ENCODE results near the gene MCTP1.

MCTP1 gene

GRCh38 chr5:95274011-95274410, 10.9 kb downstream of the MCTP1 start:
- H3K36me3 Mint-ChIP-seq (ENCODE audit: low read depth), result no peaks in the 10 kb centered on the region
- no peaks in the 10 kb centered on the region for H3K4me1 Mint-ChIP-seq (ENCODE audit: low read depth)
- no peak overlapping the region for H3K4me3 Mint-ChIP-seq
- no peak for DNase-seq (ENCODE audit: low spot score)
- no peak overlapping the region for H3K27ac Mint-ChIP-seq
- no peaks in the 10 kb centered on the region for H3K9me3 Mint-ChIP-seq
- peaks cover 9% of the 10 kb centered on the region for H3K27me3 Mint-ChIP-seq (ENCODE audit: low read depth)

- DNase-seq (ENCODE audit: low spot score), result no peak
- no peaks in the 10 kb centered on the region for H3K4me1 Mint-ChIP-seq (ENCODE audit: low read depth)
- peaks cover 12% of the 10 kb centered on the region for H3K27me3 Mint-ChIP-seq (ENCODE audit: low read depth)
- H3K9me3 Mint-ChIP-seq, result no peaks in the 10 kb centered on the region
- H3K4me3 Mint-ChIP-seq, result no peak overlapping the region
- H3K36me3 Mint-ChIP-seq (ENCODE audit: low read depth), result no peaks in the 10 kb centered on the region
- H3K27ac Mint-ChIP-seq, result no peak overlapping the region
These were observed 12.5 kb downstream of the MCTP1 start for GRCh38 chr5:95272316-95272929.

GRCh38 chr5:95262933-95263660, 21.8 kb downstream of the MCTP1 start:
- Mint-ChIP-seq H3K4me3 (no peak overlapping the region), H3K27ac (no peak overlapping the region), H3K9me3 (no peaks in the 10 kb centered on the region), H3K27me3 (ENCODE audit: low read depth) (peaks cover 3% of the 10 kb centered on the region), H3K4me1 (ENCODE audit: low read depth) (no peaks in the 10 kb centered on the region), H3K36me3 (ENCODE audit: low read depth) (no peaks in the 10 kb centered on the region)
- no peak for DNase-seq (ENCODE audit: low spot score)

GRCh38 chr5:95261437-95262175, 23.3 kb downstream of the MCTP1 start:
- no peaks in the 10 kb centered on the region for H3K4me1 Mint-ChIP-seq (ENCODE audit: low read depth)
- no peaks in the 10 kb centered on the region for H3K27me3 Mint-ChIP-seq (ENCODE audit: low read depth)
- H3K36me3 Mint-ChIP-seq (ENCODE audit: low read depth), result no peaks in the 10 kb centered on the region
- no peak overlapping the region for H3K27ac Mint-ChIP-seq
- no peaks in the 10 kb centered on the region for H3K9me3 Mint-ChIP-seq
- DNase-seq (ENCODE audit: low spot score), result no peak
- H3K4me3 Mint-ChIP-seq, result no peak overlapping the region

GRCh38 chr5:95256991-95257390, 27.9 kb downstream of the MCTP1 start:
- DNase-seq (ENCODE audit: low spot score), result no peak
- Mint-ChIP-seq H3K4me1 (ENCODE audit: low read depth) (no peaks in the 10 kb centered on the region), H3K4me3 (no peak overlapping the region), H3K9me3 (no peaks in the 10 kb centered on the region), H3K27me3 (ENCODE audit: low read depth) (peaks cover 3% of the 10 kb centered on the region), H3K27ac (no peak overlapping the region), H3K36me3 (ENCODE audit: low read depth) (no peaks in the 10 kb centered on the region)

- no peaks in the 10 kb centered on the region for H3K36me3 Mint-ChIP-seq (ENCODE audit: low read depth)
- H3K4me3 Mint-ChIP-seq, result no peak overlapping the region
- DNase-seq (ENCODE audit: low spot score), result no peak
- no peak overlapping the region for H3K27ac Mint-ChIP-seq
- no peaks in the 10 kb centered on the region for H3K9me3 Mint-ChIP-seq
- H3K4me1 Mint-ChIP-seq (ENCODE audit: low read depth), result no peaks in the 10 kb centered on the region
- peaks cover 3% of the 10 kb centered on the region for H3K27me3 Mint-ChIP-seq (ENCODE audit: low read depth)
These were observed 28.4 kb downstream of the MCTP1 start for GRCh38 chr5:95256446-95256845.

- no peaks in the 10 kb centered on the region for H3K9me3 Mint-ChIP-seq
- no peak for DNase-seq (ENCODE audit: low spot score)
- H3K36me3 Mint-ChIP-seq (ENCODE audit: low read depth), result no peaks in the 10 kb centered on the region
- H3K27ac Mint-ChIP-seq, result no peak overlapping the region
- no peaks in the 10 kb centered on the region for H3K4me1 Mint-ChIP-seq (ENCODE audit: low read depth)
- H3K4me3 Mint-ChIP-seq, result no peak overlapping the region
- H3K27me3 Mint-ChIP-seq (ENCODE audit: low read depth), result peaks cover 3% of the 10 kb centered on the region
These were observed 32.1 kb downstream of the MCTP1 start for GRCh38 chr5:95252801-95253200.

- DNase-seq (ENCODE audit: low spot score), result no peak
- Mint-ChIP-seq H3K27me3 (ENCODE audit: low read depth) (peaks cover 5% of the 10 kb centered on the region), H3K4me1 (ENCODE audit: low read depth) (no peaks in the 10 kb centered on the region), H3K4me3 (no peak overlapping the region), H3K36me3 (ENCODE audit: low read depth) (no peaks in the 10 kb centered on the region), H3K27ac (no peak overlapping the region), H3K9me3 (no peaks in the 10 kb centered on the region)
These were observed 33.7 kb downstream of the MCTP1 start for GRCh38 chr5:95251185-95251584.

GRCh38 chr5:95244479-95244878, 40.4 kb downstream of the MCTP1 start:
- Mint-ChIP-seq H3K27me3 (ENCODE audit: low read depth) (peaks cover 2% of the 10 kb centered on the region), H3K27ac (no peak overlapping the region), H3K36me3 (ENCODE audit: low read depth) (no peaks in the 10 kb centered on the region), H3K9me3 (no peaks in the 10 kb centered on the region), H3K4me1 (ENCODE audit: low read depth) (peaks cover 3% of the 10 kb centered on the region), H3K4me3 (no peak overlapping the region)
- no peak for DNase-seq (ENCODE audit: low spot score)

- Mint-ChIP-seq H3K27ac (no peak overlapping the region), H3K9me3 (no peaks in the 10 kb centered on the region), H3K36me3 (ENCODE audit: low read depth) (no peaks in the 10 kb centered on the region), H3K4me1 (ENCODE audit: low read depth) (peaks cover 3% of the 10 kb centered on the region), H3K27me3 (ENCODE audit: low read depth) (peaks cover 5% of the 10 kb centered on the region), H3K4me3 (no peak overlapping the region)
- no peak for DNase-seq (ENCODE audit: low spot score)
These were observed 43.3 kb downstream of the MCTP1 start for GRCh38 chr5:95241635-95242034.

- H3K4me1 Mint-ChIP-seq (ENCODE audit: low read depth), result peaks cover 3% of the 10 kb centered on the region
- H3K27ac Mint-ChIP-seq, result no peak overlapping the region
- no peak overlapping the region for H3K4me3 Mint-ChIP-seq
- no peaks in the 10 kb centered on the region for H3K36me3 Mint-ChIP-seq (ENCODE audit: low read depth)
- no peaks in the 10 kb centered on the region for H3K9me3 Mint-ChIP-seq
- DNase-seq (ENCODE audit: low spot score), result no peak
- H3K27me3 Mint-ChIP-seq (ENCODE audit: low read depth), result peaks cover 3% of the 10 kb centered on the region
These were observed 43.7 kb downstream of the MCTP1 start for GRCh38 chr5:95241161-95241560.

- H3K4me3 Mint-ChIP-seq, result no peak overlapping the region
- no peak for DNase-seq (ENCODE audit: low spot score)
- H3K9me3 Mint-ChIP-seq, result no peaks in the 10 kb centered on the region
- peaks cover 2% of the 10 kb centered on the region for H3K27me3 Mint-ChIP-seq (ENCODE audit: low read depth)
- no peak overlapping the region for H3K27ac Mint-ChIP-seq
- peaks cover 3% of the 10 kb centered on the region for H3K4me1 Mint-ChIP-seq (ENCODE audit: low read depth)
- H3K36me3 Mint-ChIP-seq (ENCODE audit: low read depth), result no peaks in the 10 kb centered on the region
These were observed 46.2 kb downstream of the MCTP1 start for GRCh38 chr5:95238560-95239325.

- Mint-ChIP-seq H3K36me3 (ENCODE audit: low read depth) (no peaks in the 10 kb centered on the region), H3K27me3 (ENCODE audit: low read depth) (peaks cover 2% of the 10 kb centered on the region), H3K9me3 (no peaks in the 10 kb centered on the region), H3K4me3 (no peak overlapping the region), H3K4me1 (ENCODE audit: low read depth) (peaks cover 3% of the 10 kb centered on the region), H3K27ac (no peak overlapping the region)
- no peak for DNase-seq (ENCODE audit: low spot score)
These were observed 47.6 kb downstream of the MCTP1 start for GRCh38 chr5:95237324-95237723.
